Liver (tissue), 3 donors: ENCODE data around the gene DKKL1.

ENCODE experiments used
- ATF3 ChIP-seq: IDR thresholded peaks from 2 replicates; pipeline ENCODE4 v1.6.1; 2016; ENCODE audit warnings: antibody characterized with exemption
- CTCF ChIP-seq: fragments of 150-350 bp; IDR thresholded peaks from 2 replicates; pipeline ENCODE4 v1.5.1; 2017; ENCODE audit warnings: improper control_type of control experiment, low read depth, low read length; ENCODE audit not compliant: missing input control
- EGR1 ChIP-seq, 2 donors: IDR thresholded peaks; 2 replicates each; pipeline ENCODE4 v1.6.1; 2016 to 2018; ENCODE audit warnings: antibody characterized with exemption in 2 of 2, low read depth in 2 of 2
- GABPA ChIP-seq, 2 donors: IDR thresholded peaks in 1 of 2; conservative IDR thresholded peaks in 1 of 2; 2 replicates each; pipeline ENCODE4 v1.6.1; 2016; ENCODE audit warnings: antibody characterized with exemption in 2 of 2, mild to moderate bottlenecking in 1 of 2, moderate library complexity in 1 of 2
- JUND ChIP-seq, 2 donors: IDR thresholded peaks; 2 replicates each; pipeline ENCODE4 v1.6.1; 2016; ENCODE audit warnings: antibody characterized with exemption in 2 of 2
- MAX ChIP-seq: IDR thresholded peaks from 2 replicates; pipeline ENCODE4 v1.6.1; 2016; ENCODE audit warnings: antibody characterized with exemption
- REST ChIP-seq: IDR thresholded peaks from 2 replicates; pipeline ENCODE4 v1.6.1; 2016; ENCODE audit warnings: antibody characterized with exemption, mild to moderate bottlenecking
- SP1 ChIP-seq: IDR thresholded peaks from 2 replicates; pipeline ENCODE4 v1.6.1; 2018; ENCODE audit warnings: antibody characterized with exemption, mild to moderate bottlenecking
- TAF1 ChIP-seq: conservative IDR thresholded peaks from 2 replicates; pipeline ENCODE4 v1.6.1; 2016; ENCODE audit warnings: antibody characterized with exemption, mild to moderate bottlenecking
- YY1 ChIP-seq: IDR thresholded peaks from 2 replicates; pipeline ENCODE4 v1.6.1; 2016; ENCODE audit warnings: antibody characterized with exemption, mild to moderate bottlenecking
- ZBTB33 ChIP-seq: IDR thresholded peaks from 2 replicates; pipeline ENCODE4 v1.6.1; 2016; ENCODE audit warnings: antibody characterized with exemption
- donor health status: healthy.
- donor health status: healthy.

GRCh38 chr19:49364083-49364737, 533 bp downstream of the DKKL1 start:
- TF ChIP-seq CTCF (no peak), ATF3 (no peak), MAX (no peak), TAF1 (no peak), ZBTB33 (no peak), GABPA (IDR thresholded peaks at IDR 0.05 in 1 of 2, conservative IDR thresholded peaks at IDR 0.05 in 1 of 2) (no peak), REST (no peak), EGR1 (IDR thresholded peaks at IDR 0.05; ENCODE audit: low read depth in 2 of 2) (no peak), JUND (IDR thresholded peaks at IDR 0.05) (no peak), SP1 (no peak), YY1 (no peak)
